Glomerular endothelial cell (primary cell): ENCODE data around the gene NUDC. TPM values are rescaled to one million over a fixed set of nuclear protein-coding genes. Genes with fewer than 3 reads are reported as not detected.

Experiments
- DNase-seq: peaks from one replicate; pipeline ENCODE4 v3.0.0-alpha.2; 2011; ENCODE audit warnings: low read depth, low spot score; ENCODE audit errors: extremely low read depth
- total RNA-seq: library from RNA; depleted of rRNA; stranded (reverse); fragments of >200 nt; gene quantifications from 2 replicates; pipeline ENCODE4 v1.2.3, GENCODE V29; 2015

Gene NUDC
- total RNA-seq, 1 donor from 2014 or later, result 87.2 TPM

- DNase-seq, result no peak
Observed at GRCh38 chr1:26949266-26949925, 27.9 kb downstream of the NUDC start.

- no peak for DNase-seq
Observed at GRCh38 chr1:26949926-26950319, 28.4 kb downstream of the NUDC start.

GRCh38 chr1:26950602-26951001 lies 29.1 kb downstream of the NUDC start:
- no peak for DNase-seq

- DNase-seq, result no peak
Observed at GRCh38 chr1:26951216-26951615, 29.7 kb downstream of the NUDC start.

GRCh38 chr1:26951821-26952497 lies 30.4 kb downstream of the NUDC start:
- DNase-seq, result no peak

- DNase-seq, result no peak
Observed at GRCh38 chr1:26953374-26953773, 31.8 kb downstream of the NUDC start.

- no peak for DNase-seq
Observed at GRCh38 chr1:26956321-26956720, 34.8 kb downstream of the NUDC start.

- DNase-seq, result no peak
Observed at GRCh38 chr1:26957306-26957705, 35.8 kb downstream of the NUDC start.

GRCh38 chr1:26959270-26959669 lies 37.7 kb downstream of the NUDC start:
- DNase-seq, result no peak

GRCh38 chr1:26959722-26960624 lies 38.4 kb downstream of the NUDC start, which contains the start of gene KDF1:
Gene KDF1 (minus strand): TSS chr1:26960468. CDS start chr1:26952380, 8,088 bp downstream.
- DNase-seq, result no peak

- no peak for DNase-seq
Observed at GRCh38 chr1:26960625-26960966, 39.1 kb downstream of the NUDC start.

GRCh38 chr1:26961826-26962225 lies 40.3 kb downstream of the NUDC start:
- peak; percentile 68 for DNase-seq

GRCh38 chr1:26965213-26965612 lies 43.7 kb downstream of the NUDC start:
- DNase-seq, result no peak

- no peak for DNase-seq
Observed at GRCh38 chr1:26965628-26966027, 44.1 kb downstream of the NUDC start.

- DNase-seq, result no peak
Observed at GRCh38 chr1:26970810-26971209, 49.3 kb downstream of the NUDC start.

GRCh38 chr1:26971590-26971989 lies 50.0 kb downstream of the NUDC start:
- DNase-seq, result no peak

GRCh38 chr1:26972390-26972789 lies 50.8 kb downstream of the NUDC start:
- DNase-seq, result no peak

GRCh38 chr1:26972821-26973220 lies 51.3 kb downstream of the NUDC start:
- DNase-seq, result no peak

- DNase-seq, result no peak
Observed at GRCh38 chr1:26976621-26977510, 55.3 kb downstream of the NUDC start.

- no peak for DNase-seq
Observed at GRCh38 chr1:26978901-26979300, 57.4 kb downstream of the NUDC start.
